Transverse colon (tissue), 4 donors: ENCODE results near the gene RGS7. TPM values are rescaled to one million over a fixed set of nuclear protein-coding genes. Genes with fewer than 3 reads are reported as not detected.

Experiments
- DNase-seq: peaks from one replicate; pipeline ENCODE4 v3.0.0-alpha.2; 2019
- H3K27ac ChIP-seq, 4 donors: fragments of 200-600 bp; sonication (generic); 2 replicates each; pipeline ENCODE4 v1.5.1; 2016 to 2018; ENCODE audit warnings: inconsistent platforms in 4 of 4
- H3K27me3 ChIP-seq: fragments of 200-600 bp; sonication (generic); 2 replicates; pipeline ENCODE4 v1.5.1; 2017; ENCODE audit warnings: inconsistent platforms
- H3K36me3 ChIP-seq, 4 donors: fragments of 200-600 bp; sonication (generic); 2 replicates each; pipeline ENCODE4 v1.5.1; 2017 to 2019; ENCODE audit warnings: inconsistent platforms in 4 of 4
- H3K4me1 ChIP-seq, 4 donors: fragments of 200-600 bp; sonication (generic); 2 replicates each; pipeline ENCODE4 v1.5.1; 2017 to 2020; ENCODE audit warnings: inconsistent platforms in 4 of 4
- H3K4me3 ChIP-seq, 4 donors: fragments of 200-600 bp; sonication (generic); 1 replicate in 1 of 4; 2 replicates in 3 of 4; pipeline versions ENCODE4 v1.5.1 to v1.6.1; 2017 to 2019; ENCODE audit warnings: inconsistent platforms in 4 of 4
- H3K9me3 ChIP-seq, 2 donors: fragments of 200-600 bp; sonication (generic); 2 replicates each; pipeline ENCODE4 v1.5.1; 2017 to 2019; ENCODE audit warnings: inconsistent platforms in 2 of 2
- CTCF ChIP-seq, 5 experiments: fragments of 200-600 bp in 3 of 5; fragments of 450-650 bp in 2 of 5; sonication (generic) in 3 of 5; IDR thresholded peaks; 1 replicate in 2 of 5; 2 replicates in 3 of 5; pipeline ENCODE4 v1.5.1; 2016 to 2017; ENCODE audit warnings: antibody characterized with exemption in 5 of 5, inconsistent platforms in 3 of 5, mild to moderate bottlenecking in 2 of 5, moderate library complexity in 1 of 5
- EP300 ChIP-seq: sonication (generic); formaldehyde crosslinking; IDR thresholded peaks from one replicate; pipeline ENCODE4 v1.6.1; 2017; ENCODE audit warnings: antibody characterized with exemption, low read depth
- POLR2A ChIP-seq: fragments of 450-650 bp; IDR thresholded peaks from one replicate; pipeline ENCODE4 v1.6.1; 2016; ENCODE audit warnings: antibody characterized with exemption, mild to moderate bottlenecking, moderate library complexity
- POLR2AphosphoS5 ChIP-seq, 3 donors: sonication (generic); formaldehyde crosslinking; IDR thresholded peaks; one replicate each; pipeline ENCODE4 v1.6.1; 2016; ENCODE audit warnings: antibody characterized with exemption in 3 of 3
- WGBS, 2 donors: methylation state at CpG; one replicate each; pipeline ENCODE4 v1.1.5; 2018; ENCODE audit warnings: low coverage in 1 of 2; 5-methylcytosine and 5-hydroxymethylcytosine counted together
- in situ Hi-C, 4 donors: fragments of 200-750 bp; cut with MboI; loops; one replicate each; pipeline versions ENCODE4 v1.15.0 to v1.15.1; 2017; ENCODE audit warnings: low sequenced_read_pairs in 3 of 4, low pct_ligation_motif_present in 1 of 4, low pct_unique_long_range_greater_than_20kb in 1 of 4
- intact Hi-C: fragments of 100-400 bp; cut with DNase I; formaldehyde crosslinking; loops from one replicate; pipeline ENCODE4 v1.15.1; 2023; ENCODE audit warnings: low total_unique reads
- total RNA-seq, 4 donors: library from RNA; depleted of rRNA; stranded (reverse); fragments of >200 nt; gene quantifications; one replicate each; pipeline ENCODE4 v1.1.0, GENCODE V29; 2016

Gene RGS7
- total RNA-seq, 4 donors from 2014 or later, result 1.5 to 2.0 TPM; not detected in 2

GRCh38 chr1:240878631-240879030 is 478.4 kb downstream of the RGS7 start:
- no peak overlapping the region for H3K27ac ChIP-seq
- 67 to 68% methylated on average over 1 of the region's 1 CpG for WGBS, 2 donors
- in situ Hi-C loops (no loop called here), intact Hi-C loops (no loop called here)
- no peaks in the 10 kb centered on the region for H3K4me1 ChIP-seq
- H3K27me3 ChIP-seq, result no peaks in the 10 kb centered on the region
- no peaks in the 10 kb centered on the region for H3K9me3 ChIP-seq
- no peak for TF ChIP-seq POLR2AphosphoS5 (IDR thresholded peaks at IDR 0.05)
- no peaks in the 10 kb centered on the region for H3K36me3 ChIP-seq
- H3K4me3 ChIP-seq, result no peak overlapping the region
- no peak for DNase-seq

DNA sequence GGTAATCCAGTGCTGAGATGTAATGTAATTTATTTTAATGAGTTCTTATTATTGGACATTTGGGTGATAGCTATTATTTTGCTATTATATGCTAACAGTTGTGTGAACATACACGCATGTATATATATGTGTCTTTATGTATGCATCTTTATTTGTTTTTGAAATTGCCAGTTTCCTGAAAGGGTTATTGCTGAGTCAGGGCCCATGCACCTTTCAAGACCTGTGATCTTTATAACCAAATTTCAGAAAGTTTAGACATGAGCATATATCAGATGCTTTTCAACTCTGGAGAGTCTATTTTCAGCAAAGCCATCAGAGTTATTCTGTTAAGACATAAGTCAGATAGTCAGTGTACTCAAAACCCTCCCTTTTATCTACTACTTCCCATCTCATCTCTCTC is 479.4 kb downstream of the RGS7 start:
- Histone ChIP-seq H3K27ac (no peak overlapping the region), H3K36me3 (no peaks in the 10 kb centered on the region), H3K4me3 (no peak overlapping the region), H3K9me3 (no peaks in the 10 kb centered on the region), H3K4me1 (no peaks in the 10 kb centered on the region), H3K27me3 (no peaks in the 10 kb centered on the region)
- no peak for TF ChIP-seq POLR2A
- TF ChIP-seq POLR2AphosphoS5 (IDR thresholded peaks at IDR 0.05), result no peak
- no peak for TF ChIP-seq CTCF (IDR thresholded peaks at IDR 0.05)
- TF ChIP-seq EP300, result no peak
- in situ Hi-C loops, result no loop called here
- 83 to 91% methylated on average over 1 of the region's 1 CpG for WGBS, 2 donors
- intact Hi-C loops, result no loop called here
- no peak for DNase-seq

- no peaks in the 10 kb centered on the region for H3K9me3 ChIP-seq
- no peak for TF ChIP-seq POLR2A
- TF ChIP-seq CTCF (IDR thresholded peaks at IDR 0.05), result no peak
- TF ChIP-seq POLR2AphosphoS5 (IDR thresholded peaks at IDR 0.05), result no peak
- TF ChIP-seq EP300, result no peak
- in situ Hi-C loops (no loop called here), intact Hi-C loops (no loop called here)
- no peak for DNase-seq
- no peaks in the 10 kb centered on the region for H3K4me1 ChIP-seq
- no peak overlapping the region for H3K27ac ChIP-seq
- WGBS, 2 donors, result 96% methylated on average over 4 of the region's 4 CpGs; no CpG with 5 or more reads in 1 of the 2 donors
- H3K36me3 ChIP-seq, result no peaks in the 10 kb centered on the region
- no peak overlapping the region for H3K4me3 ChIP-seq
- H3K27me3 ChIP-seq, result no peaks in the 10 kb centered on the region
Measured at GRCh38 chr1:240876071-240876470, 480.9 kb downstream of the RGS7 start.

- 91 to 96% methylated on average over 3 of the region's 3 CpGs for WGBS, 2 donors
Measured at GRCh38 chr1:240869071-240869470, 487.9 kb downstream of the RGS7 start.

More at GRCh38 chr1:240869071-240869470, 487.9 kb downstream of the RGS7 start:
- Histone ChIP-seq H3K36me3 (no peaks in the 10 kb centered on the region), H3K27me3 (no peaks in the 10 kb centered on the region), H3K4me3 (no peak overlapping the region), H3K27ac (no peak overlapping the region), H3K9me3 (no peaks in the 10 kb centered on the region), H3K4me1 (no peaks in the 10 kb centered on the region)
- in situ Hi-C loops (no loop called here), intact Hi-C loops (no loop called here)
- DNase-seq, result no peak
- TF ChIP-seq EP300 (no peak), POLR2AphosphoS5 (IDR thresholded peaks at IDR 0.05) (no peak), POLR2A (no peak), CTCF (IDR thresholded peaks at IDR 0.05) (no peak)
